AG08396 (cell line): Measurements from ENCODE around the gene CPT1A.

Experiments used
- DNase-seq: peaks from one replicate; pipeline ENCODE4 v3.0.0; 2012; ENCODE audit warnings: low spot score, mixed read lengths

Gene CPT1A

DNA sequence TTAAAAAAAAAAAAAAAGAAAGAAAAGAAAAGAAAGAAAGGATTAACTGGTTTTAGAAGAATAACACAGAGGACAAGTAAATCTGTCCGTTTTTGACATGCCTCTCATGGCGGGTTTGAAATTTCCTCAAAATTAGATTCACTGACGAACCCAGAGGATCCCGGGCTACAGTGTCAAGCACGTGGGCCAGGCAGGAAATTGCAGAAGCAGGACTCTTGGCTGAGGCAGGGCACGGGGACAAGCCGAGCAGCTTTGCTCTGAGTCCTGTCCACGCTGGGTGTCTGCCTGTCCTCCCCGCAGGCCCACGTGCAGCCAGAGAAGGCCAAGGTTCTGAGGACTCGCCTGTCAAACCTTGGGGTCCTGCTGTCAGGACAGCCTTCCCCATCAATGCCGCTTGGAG is 132.7 kb downstream of the CPT1A start:
- no peak for DNase-seq

DNA sequence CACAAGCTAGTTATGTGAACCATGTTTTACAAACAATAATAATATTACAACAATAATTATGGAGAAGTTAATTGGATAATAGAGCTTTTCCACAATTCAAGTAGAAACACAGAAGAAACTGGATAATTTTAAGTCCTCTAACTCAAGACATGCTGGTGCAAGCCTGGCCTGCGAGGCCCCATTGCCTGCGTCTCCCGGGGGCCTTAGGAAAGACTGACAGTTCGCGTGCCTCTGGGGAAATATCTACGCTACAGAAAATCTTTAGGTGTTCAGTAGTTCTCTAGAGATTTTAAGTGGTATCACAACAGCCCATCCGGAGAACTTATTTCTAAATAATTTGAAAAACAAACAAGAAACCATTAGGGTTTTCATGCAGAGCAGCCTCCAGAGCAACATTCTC is 134.2 kb downstream of the CPT1A start:
- no peak for DNase-seq

DNA sequence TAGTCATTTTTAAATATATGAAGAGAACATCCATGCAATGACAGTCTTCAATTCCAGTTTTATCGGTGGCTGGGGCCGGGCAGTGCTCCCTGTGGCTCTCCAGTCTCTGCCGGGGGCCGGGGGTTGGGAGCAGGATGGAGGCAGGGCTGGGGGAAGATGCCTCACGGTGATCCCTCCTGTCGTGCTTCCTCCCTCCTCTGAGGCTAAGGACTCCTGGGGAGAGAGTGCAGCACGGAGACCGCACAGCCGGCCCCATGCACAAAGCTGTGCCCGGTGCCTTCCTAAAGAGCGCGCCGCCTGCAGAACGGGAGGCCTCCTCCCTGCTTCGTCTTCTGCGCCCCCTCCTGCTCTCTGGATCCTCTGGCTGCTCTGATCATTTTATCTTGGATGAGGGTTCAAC is 136.8 kb downstream of the CPT1A start:
- no peak for DNase-seq
